Measurements from ENCODE around the gene PANX2.

PANX2 gene

GRCh38 chr22:50216055-50216683, 45.6 kb downstream of the PANX2 start:
- no peak for DNase-seq (ENCODE audit: low read depth)

DNA sequence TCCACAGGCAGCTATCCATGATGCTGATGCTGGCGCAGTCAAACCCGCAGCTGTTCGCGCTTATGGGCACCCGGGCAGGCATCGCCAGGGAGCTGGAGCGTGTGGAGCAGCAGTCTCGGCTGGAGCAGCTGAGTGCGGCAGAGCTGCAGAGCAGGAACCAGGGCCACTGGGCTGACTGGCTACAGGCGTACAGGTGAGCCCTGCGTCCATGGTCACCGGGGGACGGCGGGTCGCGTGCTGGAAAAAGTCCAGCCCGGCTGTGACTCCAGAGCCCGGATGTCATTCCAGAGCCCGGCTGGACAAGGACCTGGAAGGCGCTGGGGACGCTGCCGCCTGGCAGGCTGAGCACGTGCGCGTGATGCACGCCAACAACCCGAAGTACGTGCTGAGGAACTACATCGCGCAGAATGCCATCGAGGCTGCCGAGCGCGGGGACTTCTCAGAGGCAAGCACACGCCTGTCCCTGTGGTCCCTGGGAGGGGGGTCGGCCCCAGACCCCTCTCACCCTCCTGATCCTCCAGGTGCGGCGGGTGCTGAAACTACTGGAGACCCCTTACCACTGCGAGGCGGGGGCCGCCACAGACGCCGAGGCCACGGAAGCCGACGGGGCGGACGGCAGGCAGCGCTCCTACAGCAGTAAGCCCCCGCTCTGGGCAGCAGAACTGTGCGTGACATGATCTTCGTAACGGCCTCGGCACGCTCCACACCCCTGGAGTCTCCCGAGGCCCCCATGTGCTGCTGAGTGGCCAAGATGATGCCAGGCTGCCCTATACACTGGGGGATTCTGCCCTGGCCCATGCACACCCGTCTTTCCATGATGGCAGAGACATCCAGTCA, 46.4 kb downstream of the PANX2 start:
- no peak for DNase-seq (ENCODE audit: low read depth)

GRCh38 chr22:50217543-50218152, 47.1 kb downstream of the PANX2 start:
- DNase-seq (ENCODE audit: low read depth) = no peak

DNA sequence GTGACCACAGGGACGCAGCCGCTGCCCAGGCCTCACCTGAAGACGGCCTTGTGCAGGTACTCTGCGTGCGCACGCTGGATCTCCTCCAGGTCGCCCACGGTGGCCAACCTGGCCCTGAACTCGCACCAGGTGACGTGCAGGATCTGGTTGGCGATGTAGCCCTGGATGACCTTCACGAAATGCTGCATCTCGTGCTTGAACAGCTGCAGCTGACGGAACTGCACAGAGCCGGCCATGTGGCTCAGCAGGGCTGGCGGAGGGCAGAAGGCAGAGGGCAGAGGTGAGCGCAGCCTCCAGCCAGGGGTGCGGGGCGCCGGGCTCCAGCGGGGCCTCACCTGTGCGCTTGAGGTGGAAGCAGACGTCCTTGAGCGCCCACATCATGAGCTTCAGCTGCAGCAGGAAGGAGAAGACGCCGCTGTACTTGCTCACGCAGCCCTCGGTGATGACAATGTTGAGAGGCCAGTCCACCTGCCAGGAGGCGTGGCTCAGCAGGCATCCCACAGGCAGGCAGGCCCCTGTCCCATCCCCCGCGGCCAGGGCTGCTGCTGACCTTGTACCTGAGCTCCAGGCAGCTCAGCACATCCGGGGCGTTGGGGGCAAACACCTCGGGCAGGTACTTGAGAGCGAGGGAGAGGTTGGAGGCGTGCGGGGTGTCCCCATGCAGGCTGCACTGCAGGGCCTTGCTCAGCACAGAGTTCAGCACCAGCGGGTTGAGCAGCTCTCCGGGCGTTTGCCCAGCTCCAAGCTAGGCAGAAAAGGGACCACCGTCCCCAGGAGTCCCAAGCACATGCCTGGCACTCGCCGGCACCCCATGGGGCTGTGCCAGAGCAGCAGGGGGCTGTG, 47.8 kb downstream of the PANX2 start:
- DNase-seq (ENCODE audit: low read depth) = no peak

- no peak for DNase-seq (ENCODE audit: low read depth)
Measured at GRCh38 chr22:50218996-50219727, 48.6 kb downstream of the PANX2 start.

DNA sequence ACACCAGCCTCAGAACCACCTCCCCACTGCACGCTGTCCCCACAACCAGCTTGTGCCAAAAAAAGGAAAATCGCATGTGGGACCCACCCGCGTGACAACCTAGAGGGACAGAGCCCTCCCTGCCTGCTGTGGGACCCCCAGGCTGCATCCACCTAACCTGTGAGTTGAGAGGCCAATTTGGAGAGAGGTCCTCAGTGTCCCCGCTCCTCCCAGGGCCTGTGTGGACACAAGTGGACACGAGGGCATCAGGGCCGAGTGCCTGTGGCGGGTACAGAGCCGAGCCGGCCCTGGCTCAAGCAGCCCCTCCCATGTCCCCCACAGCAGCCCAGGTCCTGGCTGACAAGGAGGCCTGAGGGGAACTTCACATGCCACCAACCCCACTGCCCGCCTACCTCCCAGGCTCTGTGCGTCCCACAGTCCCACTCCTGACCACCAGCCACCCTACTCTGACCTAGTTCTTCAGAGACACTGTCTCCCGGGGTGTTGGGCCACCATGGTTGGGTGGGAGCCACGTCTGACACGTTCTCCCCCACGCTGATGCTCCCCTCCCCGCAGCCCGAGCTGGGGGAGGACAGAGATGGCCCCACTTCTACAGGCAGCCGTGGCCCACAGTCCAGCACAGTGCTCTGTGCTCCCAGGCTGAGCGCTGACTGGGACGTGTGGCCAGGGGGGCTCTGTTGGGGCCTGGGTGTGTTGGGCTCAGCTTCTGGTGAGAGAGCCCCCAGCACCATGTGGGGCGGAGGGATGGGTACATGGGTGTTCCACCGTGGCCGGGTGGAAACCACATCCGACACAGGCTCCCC, 49.5 kb downstream of the PANX2 start:
- DNase-seq (ENCODE audit: low read depth) = no peak

GRCh38 chr22:50220603-50221409, 50.3 kb downstream of the PANX2 start:
- DNase-seq (ENCODE audit: low read depth) = no peak

DNA sequence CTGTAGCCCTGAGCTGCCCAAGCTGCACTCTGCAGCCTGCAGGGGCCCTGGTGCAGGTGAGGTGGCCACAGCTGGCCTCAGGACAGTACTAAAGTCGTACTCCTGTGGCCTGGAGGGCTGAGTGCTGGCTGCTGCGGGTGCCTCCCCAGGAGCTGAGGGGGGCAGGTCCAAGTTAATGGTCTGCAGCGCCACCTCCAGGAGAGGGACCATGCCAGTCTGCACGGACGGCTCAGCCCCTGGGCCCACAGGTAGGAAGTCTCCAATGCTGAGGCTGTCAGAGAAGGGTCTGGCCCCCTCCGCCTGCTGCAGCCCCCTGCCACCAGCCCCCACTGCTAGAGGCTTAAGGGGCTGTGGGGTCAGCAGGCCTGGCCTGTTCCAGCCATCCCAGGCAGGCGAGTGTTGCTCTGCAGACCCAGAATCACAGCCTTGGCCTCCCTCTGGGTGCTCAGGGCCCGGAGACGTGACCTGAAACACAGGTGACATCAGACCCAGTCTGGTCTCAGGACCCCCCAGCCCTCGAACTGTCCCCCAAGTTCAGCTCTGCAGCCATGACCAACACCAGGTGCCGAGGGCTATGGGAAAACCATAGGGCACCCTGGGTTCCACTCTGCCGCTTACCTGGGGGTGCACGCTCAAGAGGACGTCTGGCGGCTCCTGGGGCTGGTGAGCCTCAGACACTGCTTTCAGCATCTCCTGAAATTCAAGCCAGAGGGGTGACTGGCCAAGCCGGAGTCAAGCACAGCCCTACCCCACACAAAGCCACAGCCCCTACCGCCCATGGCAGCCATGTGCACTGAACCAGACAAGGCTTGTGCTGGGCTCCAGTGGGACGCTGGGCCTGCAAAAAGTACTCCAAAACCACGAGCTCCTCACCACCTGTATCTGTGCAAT, 51.1 kb downstream of the PANX2 start:
- no peak for DNase-seq (ENCODE audit: low read depth)

- DNase-seq (ENCODE audit: low read depth) = no peak
Measured at GRCh38 chr22:50222508-50222907, 52.0 kb downstream of the PANX2 start.

DNA sequence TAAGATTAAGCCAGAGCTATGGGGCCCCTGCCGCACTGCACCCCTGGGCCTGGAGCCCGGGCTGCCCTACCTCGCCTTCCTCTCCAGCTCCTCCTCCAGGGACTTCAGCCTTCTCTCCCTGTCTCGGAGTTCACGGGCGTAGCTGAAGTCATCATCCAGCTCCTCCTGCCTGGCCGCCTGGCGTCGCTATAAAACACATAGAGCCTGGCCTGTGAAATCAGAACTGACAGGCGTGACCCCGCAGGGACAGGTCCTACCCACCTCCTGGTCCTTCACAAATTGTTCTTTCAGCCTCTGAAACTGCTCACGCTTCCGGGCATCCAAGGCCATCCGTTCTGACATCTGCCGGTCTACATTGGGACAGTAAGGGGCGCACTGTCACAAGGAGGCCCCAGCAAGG, 53.5 kb downstream of the PANX2 start:
- DNase-seq (ENCODE audit: low read depth) = no peak

DNA sequence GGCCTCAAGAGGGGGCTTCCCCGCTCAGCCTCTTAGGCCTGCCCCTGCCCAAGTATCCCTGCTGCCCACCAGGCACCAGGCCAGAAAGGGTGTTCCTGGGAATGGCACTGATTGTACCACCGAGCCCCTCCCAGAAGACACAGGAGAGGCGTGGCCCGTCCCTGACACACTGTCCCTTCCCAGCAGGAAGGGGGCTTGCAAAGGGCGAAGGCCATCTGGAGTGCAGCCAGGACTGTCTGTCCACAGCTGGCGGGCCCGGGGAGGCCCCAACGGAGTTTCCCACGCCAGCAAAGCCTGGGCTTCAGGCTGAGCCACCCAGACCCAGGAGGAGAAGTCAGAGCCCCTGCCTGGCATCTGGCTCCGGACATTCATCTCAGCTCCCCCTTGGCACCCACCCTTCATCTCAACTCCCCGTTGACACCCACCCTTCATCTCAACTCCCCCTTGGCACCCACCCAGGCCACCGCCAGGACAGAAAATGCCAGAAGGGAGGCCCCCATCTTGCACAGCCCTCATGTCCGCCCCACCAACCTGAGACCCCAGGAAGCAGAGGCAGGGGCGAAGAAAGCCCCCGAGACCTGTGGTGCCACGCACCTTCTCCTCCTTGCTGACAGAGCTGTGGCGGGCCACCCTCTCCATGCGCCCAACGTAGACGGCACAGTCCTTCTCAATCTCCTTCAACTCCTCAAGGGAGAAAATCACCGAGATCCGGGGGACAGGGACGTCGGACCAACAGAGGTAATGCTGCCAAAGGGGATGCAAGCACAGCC, 54.9 kb downstream of the PANX2 start:
- no peak for DNase-seq (ENCODE audit: low read depth)

DNA sequence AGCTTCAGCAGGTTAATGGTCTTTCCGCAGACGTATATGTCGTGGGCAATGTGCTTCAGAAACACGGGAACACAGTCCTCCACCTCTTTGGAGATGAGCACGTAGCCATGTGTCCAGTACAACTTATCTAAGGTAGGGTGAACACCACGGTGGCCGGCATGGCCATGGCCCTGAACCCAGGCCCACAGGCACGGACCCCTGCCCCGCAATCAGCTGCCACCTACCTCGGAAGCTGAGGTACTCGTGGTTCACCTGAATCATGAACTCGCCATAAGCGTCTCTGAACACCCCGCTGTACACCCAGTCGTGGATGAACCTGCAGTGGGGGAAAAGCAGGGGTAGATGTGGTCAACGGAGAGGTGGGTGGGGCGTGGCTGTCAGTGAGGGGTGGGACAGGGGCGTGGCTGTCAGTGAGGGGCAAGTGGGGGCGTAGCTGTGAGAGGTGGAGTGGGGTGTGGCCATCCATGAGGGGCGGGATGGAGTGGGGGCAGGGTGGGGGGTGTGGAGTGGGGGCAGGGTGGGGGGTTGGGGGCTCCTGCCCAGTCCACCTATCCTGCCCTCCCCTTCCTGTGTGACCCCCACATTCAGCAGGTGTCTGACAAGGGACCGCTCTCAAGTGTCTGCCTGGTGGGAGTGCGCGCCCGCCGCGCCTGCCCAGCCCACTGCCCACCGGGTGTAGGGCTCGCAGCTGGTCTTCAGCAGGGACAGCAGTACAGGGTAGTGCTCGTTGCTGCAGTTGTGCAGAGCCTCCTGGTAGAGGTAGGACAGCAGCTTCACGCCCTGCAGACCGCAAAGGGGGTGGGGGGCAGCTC, 55.7 kb downstream of the PANX2 start:
- no peak for DNase-seq (ENCODE audit: low read depth)

GRCh38 chr22:50226875-50227165, 56.3 kb downstream of the PANX2 start:
- DNase-seq (ENCODE audit: low read depth) = no peak

DNA sequence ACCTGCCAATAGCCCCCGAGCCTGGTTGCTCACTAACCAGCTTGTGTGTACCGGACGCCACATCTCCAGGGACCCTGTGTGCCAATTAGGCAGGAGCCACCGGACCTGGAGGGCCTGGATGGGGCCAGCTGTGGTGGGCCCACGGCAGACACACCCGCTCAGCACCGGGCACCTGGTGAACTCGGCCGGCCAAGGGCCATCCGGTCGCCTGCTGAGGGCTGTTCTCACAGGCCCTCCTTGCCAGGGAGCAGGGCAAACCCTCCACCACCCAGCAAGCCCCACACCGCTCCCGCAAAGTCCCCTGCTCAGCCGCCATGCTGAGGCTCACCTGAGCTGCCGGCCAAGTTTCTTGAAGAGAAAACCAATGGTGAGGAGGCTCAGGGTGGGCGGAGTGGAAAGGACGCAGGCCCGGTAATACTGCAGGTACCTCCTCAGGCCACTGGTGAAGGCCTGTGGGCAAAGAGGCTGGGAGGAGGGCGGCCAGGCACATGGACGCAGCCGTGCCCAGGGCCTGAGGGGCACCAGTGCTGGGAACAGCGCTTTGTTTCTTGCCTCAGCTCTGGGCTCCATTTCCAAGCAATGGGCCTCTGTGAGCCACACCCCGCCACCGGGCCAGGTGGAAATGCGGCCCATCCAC, 57.2 kb downstream of the PANX2 start:
- DNase-seq (ENCODE audit: low read depth) = no peak

DNA sequence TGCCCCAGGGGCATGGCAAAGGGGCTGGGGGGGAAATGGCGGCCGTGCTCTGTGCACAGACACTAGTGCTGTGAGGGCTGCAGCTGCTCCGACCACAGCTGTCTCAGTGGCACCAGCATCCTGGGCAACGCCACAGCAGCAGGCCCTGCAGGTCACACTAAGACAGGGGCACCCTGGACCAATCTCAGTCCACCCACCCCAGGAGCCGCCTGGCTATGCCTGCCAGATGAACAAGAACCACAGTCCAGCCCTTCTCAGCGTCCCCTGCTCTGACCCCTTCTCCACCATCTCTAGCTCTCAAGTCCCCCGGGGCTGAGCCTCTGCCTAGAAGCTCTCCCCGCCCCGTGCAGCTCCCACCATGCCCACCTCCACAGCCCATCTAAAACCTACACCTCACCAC, 57.8 kb downstream of the PANX2 start:
- no peak for DNase-seq (ENCODE audit: low read depth)

DNA sequence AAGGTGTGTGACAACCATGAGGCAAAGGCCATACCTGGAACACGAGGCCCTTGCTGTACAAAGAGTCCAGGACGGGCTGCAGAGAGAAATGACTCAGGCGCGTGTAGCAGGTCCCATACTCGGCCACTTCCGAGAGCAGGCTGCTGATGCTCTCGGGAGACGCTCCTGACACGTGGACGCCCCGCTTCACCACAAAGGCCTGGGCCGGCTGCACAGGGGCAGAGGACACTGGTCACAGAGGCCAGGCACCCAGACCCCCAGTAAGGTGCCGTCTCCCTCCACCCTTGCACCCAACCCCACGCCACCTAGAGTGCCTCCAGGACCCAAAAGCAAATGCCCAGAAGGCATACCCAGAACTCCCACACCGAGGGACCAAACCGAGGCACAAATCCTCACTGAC, 58.8 kb downstream of the PANX2 start:
- DNase-seq (ENCODE audit: low read depth) = no peak
